ENCODE results near the gene CHAF1B. TPM values are rescaled to one million over a fixed set of nuclear protein-coding genes. Genes with fewer than 3 reads are reported as not detected.
"Not testable (repeated sequence)": the region's sequence is repeated elsewhere in the genome, so short reads cannot be mapped to it uniquely, and the experiment has no call there.

Gene CHAF1B
- total RNA-seq, 2 donors from 2014 or later: 23.3 to 30.3 TPM

GRCh38 chr21:36377391-36377842 lies 7.8 kb upstream of the CHAF1B start:
- H3K27me3 Mint-ChIP-seq: no peaks in the 10 kb centered on the region
- peaks cover 52% of the 10 kb centered on the region for H3K36me3 Mint-ChIP-seq (ENCODE audit: low read depth)
- no peaks in the 10 kb centered on the region for H3K9me3 Mint-ChIP-seq
- no peak for ATAC-seq (replicated peaks)
- no peaks in the 10 kb centered on the region for H3K4me1 Mint-ChIP-seq
- no peak overlapping the region for H3K4me3 Mint-ChIP-seq
- no peak overlapping the region for H3K27ac Mint-ChIP-seq

DNA sequence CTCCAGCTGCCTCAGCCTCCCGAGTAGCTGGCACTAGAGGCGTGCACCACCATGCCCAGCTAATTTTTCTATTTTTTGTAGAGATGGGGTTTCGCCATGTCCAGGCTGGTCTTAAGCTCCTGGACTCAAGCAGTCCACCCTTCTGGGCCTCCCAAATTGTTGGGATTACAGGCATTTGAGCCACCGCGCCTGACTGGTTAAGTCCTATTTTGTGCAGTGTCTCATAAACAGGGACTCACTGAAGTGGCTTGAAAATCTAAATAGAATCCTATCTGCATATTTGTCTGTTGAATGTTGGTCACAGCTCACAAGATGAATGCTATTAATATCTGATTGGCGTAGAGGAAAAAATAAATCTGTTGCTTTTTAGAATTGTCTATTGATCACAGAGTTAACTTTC lies 5.9 kb upstream of the CHAF1B start:
- Mint-ChIP-seq H3K4me1 (no peaks in the 10 kb centered on the region), H3K36me3 (ENCODE audit: low read depth) (peaks cover 33% of the 10 kb centered on the region), H3K27ac (no peak overlapping the region), H3K9me3 (no peaks in the 10 kb centered on the region), H3K27me3 (no peaks in the 10 kb centered on the region), H3K4me3 (no peak overlapping the region)
- no peak for ATAC-seq (replicated peaks)

DNA sequence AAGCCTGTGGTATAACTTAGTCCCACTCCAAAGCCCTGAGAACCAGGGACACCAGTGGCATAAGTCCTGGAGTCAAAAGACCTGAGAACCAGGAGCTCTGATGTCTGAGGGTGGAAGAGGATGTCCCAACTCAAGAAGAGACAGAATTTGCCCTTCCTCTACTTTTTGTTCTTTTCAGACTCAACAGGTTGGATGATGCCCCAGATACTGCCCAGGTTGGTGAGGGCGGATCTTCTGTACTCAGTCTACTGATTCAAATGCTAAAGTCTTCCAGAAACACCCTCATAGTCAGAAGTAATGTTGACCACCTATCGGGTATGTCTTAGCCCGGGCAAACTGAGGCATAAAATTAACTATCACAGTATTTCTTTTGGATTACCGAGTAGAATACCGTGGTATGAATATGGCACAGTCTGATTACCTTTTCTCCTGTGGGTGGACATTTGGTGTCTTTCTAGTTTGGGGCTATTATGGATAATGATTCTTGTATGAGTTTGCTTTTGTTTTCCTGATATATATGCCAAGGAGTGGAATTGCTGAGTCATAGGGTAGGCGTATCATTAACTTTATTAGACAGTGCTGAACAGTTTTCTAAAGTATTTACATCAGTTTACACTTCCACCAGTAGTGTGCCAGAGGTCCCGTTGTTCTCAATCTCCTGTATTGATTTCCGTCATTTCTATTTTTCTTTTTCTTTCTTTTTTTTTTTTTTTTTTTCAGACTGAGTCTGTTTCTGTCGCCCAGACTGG lies 3.2 kb upstream of the CHAF1B start:
- Mint-ChIP-seq H3K4me3 (no peak overlapping the region), H3K9me3 (no peaks in the 10 kb centered on the region), H3K27me3 (no peaks in the 10 kb centered on the region), H3K36me3 (ENCODE audit: low read depth) (peaks cover 22% of the 10 kb centered on the region), H3K4me1 (no peaks in the 10 kb centered on the region), H3K27ac (peak overlapping the region; percentile 36)
- ATAC-seq (replicated peaks): no peak

- H3K9me3 Mint-ChIP-seq; H3K27me3 Mint-ChIP-seq; H3K27ac Mint-ChIP-seq; ATAC-seq (replicated peaks); H3K4me1 Mint-ChIP-seq; H3K4me3 Mint-ChIP-seq: not testable (repeated sequence)
- H3K36me3 Mint-ChIP-seq (ENCODE audit: low read depth): peaks cover 22% of the 10 kb centered on the region
These were observed 2.5 kb upstream of the CHAF1B start for GRCh38 chr21:36382722-36383121.

DNA sequence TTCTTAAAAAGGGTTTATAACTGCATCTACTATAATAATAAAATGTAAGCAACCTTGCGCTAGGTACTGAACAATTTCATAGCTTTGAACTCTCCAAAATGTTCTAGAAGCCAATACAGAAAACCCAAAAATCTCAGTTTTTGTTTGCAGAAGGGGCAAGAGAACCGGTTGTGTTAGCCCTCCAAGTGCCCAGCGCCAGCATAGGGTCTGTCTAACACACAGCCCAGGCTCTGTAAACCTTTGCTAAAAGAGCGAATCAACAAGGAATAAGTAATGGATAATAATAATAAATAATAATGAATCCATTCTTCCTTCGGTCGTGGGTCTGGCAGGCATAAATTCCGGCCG lies 333 bp upstream of the CHAF1B start:
- Mint-ChIP-seq H3K36me3 (ENCODE audit: low read depth) (peaks cover 39% of the 10 kb centered on the region), H3K9me3 (no peaks in the 10 kb centered on the region), H3K4me3 (peak overlapping the region; percentile 27), H3K4me1 (no peaks in the 10 kb centered on the region), H3K27ac (no peak overlapping the region), H3K27me3 (no peaks in the 10 kb centered on the region)
- peak; percentile 24 for ATAC-seq (replicated peaks)

- H3K9me3 Mint-ChIP-seq: no peaks in the 10 kb centered on the region
- H3K27ac Mint-ChIP-seq: peak overlapping the region; percentile 38
- H3K4me1 Mint-ChIP-seq: no peaks in the 10 kb centered on the region
- ATAC-seq (replicated peaks): no peak
- H3K4me3 Mint-ChIP-seq: peak overlapping the region; percentile 82
- no peaks in the 10 kb centered on the region for H3K27me3 Mint-ChIP-seq
- H3K36me3 Mint-ChIP-seq (ENCODE audit: low read depth): peaks cover 45% of the 10 kb centered on the region
These were observed 945 bp downstream of the CHAF1B start for GRCh38 chr21:36386031-36386642.

DNA sequence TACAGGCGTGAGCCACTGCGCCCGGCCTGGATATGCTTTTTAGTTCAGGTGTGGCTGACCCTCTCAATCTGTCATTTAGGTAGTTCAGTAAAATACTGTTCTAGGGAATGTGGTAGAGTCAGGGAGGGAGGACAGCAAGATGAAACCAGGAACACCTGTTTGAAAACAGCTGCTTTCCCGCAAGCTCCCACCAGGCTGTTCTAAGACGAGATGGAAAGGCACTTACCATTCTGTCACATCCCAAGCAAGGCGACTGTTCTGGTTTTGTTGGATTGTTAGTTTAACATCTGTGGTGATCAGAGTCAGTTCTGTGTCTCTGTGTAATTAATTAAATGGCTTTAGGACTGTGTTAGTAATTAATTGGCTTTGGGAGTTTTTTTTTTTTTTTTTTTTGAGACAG lies 2.9 kb downstream of the CHAF1B start:
- H3K36me3 Mint-ChIP-seq (ENCODE audit: low read depth): peaks cover 63% of the 10 kb centered on the region

GRCh38 chr21:36388835-36389234 lies 3.6 kb downstream of the CHAF1B start:
- Mint-ChIP-seq H3K27me3 (no peaks in the 10 kb centered on the region), H3K9me3 (no peaks in the 10 kb centered on the region), H3K27ac (no peak overlapping the region), H3K4me1 (no peaks in the 10 kb centered on the region), H3K4me3 (no peak overlapping the region), H3K36me3 (ENCODE audit: low read depth) (peaks cover 70% of the 10 kb centered on the region)
- no peak for ATAC-seq (replicated peaks)

More for the DNA sequence above, 2.9 kb downstream of the CHAF1B start:
- Mint-ChIP-seq H3K4me3 (no peak overlapping the region), H3K4me1 (no peaks in the 10 kb centered on the region), H3K27ac (no peak overlapping the region), H3K27me3 (no peaks in the 10 kb centered on the region), H3K9me3 (no peaks in the 10 kb centered on the region)
- no peak for ATAC-seq (replicated peaks)

GRCh38 chr21:36391649-36392048 lies 6.5 kb downstream of the CHAF1B start:
- peaks cover 90% of the 10 kb centered on the region for H3K36me3 Mint-ChIP-seq (ENCODE audit: low read depth)
- ATAC-seq (replicated peaks); H3K27me3 Mint-ChIP-seq: not testable (repeated sequence)

GRCh38 chr21:36395353-36396111 lies 10.3 kb downstream of the CHAF1B start:
- Mint-ChIP-seq H3K27ac (no peak overlapping the region), H3K36me3 (ENCODE audit: low read depth) (peaks cover 92% of the 10 kb centered on the region), H3K9me3 (no peaks in the 10 kb centered on the region), H3K4me1 (no peaks in the 10 kb centered on the region), H3K4me3 (no peak overlapping the region), H3K27me3 (no peaks in the 10 kb centered on the region)
- no peak for ATAC-seq (replicated peaks)

More at GRCh38 chr21:36391649-36392048, 6.5 kb downstream of the CHAF1B start:
- not testable (repeated sequence) for H3K4me3 Mint-ChIP-seq, H3K27ac Mint-ChIP-seq, H3K4me1 Mint-ChIP-seq, H3K9me3 Mint-ChIP-seq

GRCh38 chr21:36396325-36396724 lies 11.1 kb downstream of the CHAF1B start:
- H3K27ac Mint-ChIP-seq: no peak overlapping the region
- H3K36me3 Mint-ChIP-seq (ENCODE audit: low read depth): peaks cover 90% of the 10 kb centered on the region
- no peaks in the 10 kb centered on the region for H3K4me1 Mint-ChIP-seq
- no peak overlapping the region for H3K4me3 Mint-ChIP-seq
- ATAC-seq (replicated peaks): no peak
- H3K9me3 Mint-ChIP-seq: no peaks in the 10 kb centered on the region
- no peaks in the 10 kb centered on the region for H3K27me3 Mint-ChIP-seq

GRCh38 chr21:36396971-36397370 lies 11.8 kb downstream of the CHAF1B start:
- Mint-ChIP-seq H3K27ac (no peak overlapping the region), H3K36me3 (ENCODE audit: low read depth) (peaks cover 88% of the 10 kb centered on the region), H3K27me3 (no peaks in the 10 kb centered on the region), H3K4me1 (no peaks in the 10 kb centered on the region), H3K4me3 (no peak overlapping the region), H3K9me3 (no peaks in the 10 kb centered on the region)
- ATAC-seq (replicated peaks): no peak

- H3K4me3 Mint-ChIP-seq: no peak overlapping the region
- peaks cover 90% of the 10 kb centered on the region for H3K36me3 Mint-ChIP-seq (ENCODE audit: low read depth)
- H3K27ac Mint-ChIP-seq: no peak overlapping the region
- no peaks in the 10 kb centered on the region for H3K4me1 Mint-ChIP-seq
- no peaks in the 10 kb centered on the region for H3K9me3 Mint-ChIP-seq
- H3K27me3 Mint-ChIP-seq: no peaks in the 10 kb centered on the region
- no peak for ATAC-seq (replicated peaks)
These were observed 12.4 kb downstream of the CHAF1B start for GRCh38 chr21:36397606-36398005.

DNA sequence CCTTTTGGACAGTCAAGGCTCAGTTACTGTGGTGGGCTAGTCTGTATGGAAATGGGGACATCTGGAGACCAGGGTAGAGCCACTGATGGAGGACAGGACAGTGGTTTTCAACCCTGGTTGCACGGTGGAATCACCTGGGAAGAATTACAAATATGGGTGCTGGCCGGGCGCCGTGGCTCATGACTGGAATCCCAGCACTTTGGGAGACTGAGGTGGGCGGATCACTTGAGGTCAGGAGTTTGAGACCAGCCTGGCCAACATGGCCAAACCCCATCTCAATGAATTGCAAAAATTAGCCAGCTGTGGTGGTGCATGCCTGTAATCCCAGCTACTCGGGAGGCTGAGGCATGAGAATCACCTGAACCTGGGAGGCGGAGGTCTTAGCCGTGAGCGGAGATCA lies 14.5 kb downstream of the CHAF1B start:
- ATAC-seq (replicated peaks); H3K4me1 Mint-ChIP-seq; H3K27me3 Mint-ChIP-seq; H3K4me3 Mint-ChIP-seq; H3K27ac Mint-ChIP-seq; H3K9me3 Mint-ChIP-seq: not testable (repeated sequence)
- peaks cover 83% of the 10 kb centered on the region for H3K36me3 Mint-ChIP-seq (ENCODE audit: low read depth)

DNA sequence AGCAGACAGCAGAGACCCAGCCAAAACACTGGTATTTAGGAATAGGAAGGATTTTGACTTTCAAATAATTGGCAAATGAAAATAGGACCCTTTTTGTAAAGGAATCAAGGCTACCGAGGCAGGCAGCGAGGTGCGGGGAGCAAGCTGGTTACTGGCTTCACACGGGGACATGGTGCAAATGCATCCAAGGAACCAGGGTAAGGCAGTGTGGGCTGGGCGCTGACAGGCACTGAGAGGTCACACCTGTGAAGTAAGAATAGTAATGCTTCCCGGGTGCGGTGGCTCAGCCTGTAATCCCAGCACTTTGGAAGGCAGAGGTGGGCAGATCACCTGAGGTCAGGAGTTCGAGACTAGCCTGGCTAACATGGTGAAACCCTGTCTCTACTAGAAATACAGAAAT lies 15.5 kb downstream of the CHAF1B start:
- Mint-ChIP-seq H3K27ac (no peak overlapping the region), H3K9me3 (no peaks in the 10 kb centered on the region), H3K27me3 (no peaks in the 10 kb centered on the region), H3K36me3 (ENCODE audit: low read depth) (peaks cover 85% of the 10 kb centered on the region), H3K4me3 (no peak overlapping the region), H3K4me1 (peaks cover 4% of the 10 kb centered on the region)
- ATAC-seq (replicated peaks): no peak

Measured in activated T-helper 17 cell treated with anti-CD3 and anti-CD28 coated beads, Interleukin-2, amount 50 U/mL, for 72 hours (primary cell).